IMR-90 (cell line): Measurements from ENCODE around the gene TADA2A. TPM values are rescaled to one million over a fixed set of nuclear protein-coding genes. Genes with fewer than 3 reads are reported as not detected.
A peak's percentile ranks its signal among the peaks of the same experiment; 100 is the strongest.

Source experiments
- ATAC-seq: fragments of 200-7000 bp; cut with Tn5 transposase; 2 replicates; pipeline ENCODE4 v1.9.1; 2020; ENCODE audit warnings: low read depth, mild to moderate bottlenecking, moderate library complexity
- BruUV-seq: library from RNA; stranded (reverse); fragments of 400-500 nt; replicated peaks from 2 replicates; lab custom pipeline; 2021; lab: Mats Ljungman, UMichigan
- CTCF ChIA-PET: fragments of 300-600 bp; formaldehyde crosslinking; extraction: SDS; loops from one replicate; lab custom pipeline; 2021; ENCODE audit warnings: antibody characterized with exemption; lab: Yijun Ruan, JAX
- POLR2A ChIA-PET: fragments of 300-600 bp; sonication (Branson Sonifier 250); formaldehyde crosslinking; loops from one replicate; lab custom pipeline; 2022; ENCODE audit warnings: antibody characterized with exemption; ENCODE audit not compliant: unreplicated experiment; lab: Charles Lee
- DNase-seq: peaks from one replicate; pipeline ENCODE4 v3.0.0; 2013
- H2AFZ ChIP-seq: replicated peaks from 2 replicates; pipeline ENCODE3; 2013; ENCODE audit warnings: low read length, mild to moderate bottlenecking; ENCODE audit not compliant: poor library complexity
- H2AK5ac ChIP-seq: 2 replicates; pipeline ENCODE4 v1.6.1; 2013; ENCODE audit warnings: low read depth, low read length, inconsistent platforms
- H2AK9ac ChIP-seq: replicated peaks from 2 replicates; pipeline ENCODE3; 2013; ENCODE audit warnings: mild to moderate bottlenecking, low read depth, low read length, moderate library complexity; ENCODE audit not compliant: poor library complexity
- H2BK120ac ChIP-seq: 2 replicates; pipeline ENCODE4 v1.6.1; 2013; ENCODE audit warnings: low read depth, low read length, inconsistent platforms
- H2BK15ac ChIP-seq: 3 replicates; pipeline ENCODE4 v1.6.1; 2013; ENCODE audit warnings: low read depth, low read length, inconsistent platforms
- H2BK20ac ChIP-seq: 2 replicates; pipeline ENCODE4 v1.6.1; 2013; ENCODE audit warnings: low read depth, mild to moderate bottlenecking, inconsistent platforms, low read length, moderate library complexity
- H2BK5ac ChIP-seq: 2 replicates; pipeline ENCODE4 v1.6.1; 2013; ENCODE audit warnings: mild to moderate bottlenecking, low read depth, low read length, inconsistent platforms; ENCODE audit not compliant: poor library complexity, severe bottlenecking
- H3K14ac ChIP-seq: replicated peaks from 2 replicates; pipeline ENCODE4 v1.6.1; 2013; ENCODE audit warnings: low read depth, low read length, inconsistent platforms
- H3K18ac ChIP-seq: 2 replicates; pipeline ENCODE4 v1.6.1; 2013; ENCODE audit warnings: low read depth, low read length, control low read depth
- H3K23ac ChIP-seq: 2 replicates; pipeline ENCODE4 v1.6.1; 2013; ENCODE audit warnings: low read depth, low read length, inconsistent platforms
- H3K27ac ChIP-seq: 2 replicates; pipeline ENCODE4 v1.5.1; 2013; ENCODE audit warnings: mild to moderate bottlenecking, control low read depth, low read length; ENCODE audit not compliant: insufficient read depth
- H3K27me3 ChIP-seq: 2 replicates; pipeline ENCODE4 v1.6.1; 2013; ENCODE audit warnings: low read length; ENCODE audit not compliant: control insufficient read depth, insufficient read depth
- H3K36me3 ChIP-seq: 2 replicates; pipeline ENCODE4 v1.6.1; 2013; ENCODE audit warnings: low read length, mixed read lengths; ENCODE audit not compliant: control insufficient read depth, insufficient read depth
- H3K4ac ChIP-seq: 2 replicates; pipeline ENCODE4 v1.6.1; 2013; ENCODE audit warnings: low read depth, low read length, inconsistent platforms
- H3K4me1 ChIP-seq: 2 replicates; pipeline ENCODE4 v1.6.1; 2013; ENCODE audit warnings: low read length, mixed read lengths; ENCODE audit not compliant: control insufficient read depth, insufficient read depth
- H3K4me2 ChIP-seq: 2 replicates; pipeline ENCODE4 v1.6.1; 2013; ENCODE audit warnings: low read depth, mild to moderate bottlenecking, control low read depth, low read length, moderate library complexity
- H3K4me3 ChIP-seq: 2 replicates; pipeline ENCODE4 v1.5.1; 2013; ENCODE audit warnings: low read depth, mild to moderate bottlenecking, control low read depth, low read length, moderate library complexity; ENCODE audit not compliant: insufficient read depth
- H3K56ac ChIP-seq: 2 replicates; pipeline ENCODE4 v1.6.1; 2013; ENCODE audit warnings: low read length, inconsistent platforms; ENCODE audit not compliant: insufficient read depth; ENCODE audit errors: extremely low read depth
- H3K79me1 ChIP-seq, 2 experiments: 2 replicates each; pipeline ENCODE4 v1.6.1; 2013; ENCODE audit warnings: low read length in 2 of 2, inconsistent platforms in 1 of 2, low read depth in 1 of 2
- H3K9ac ChIP-seq: 2 replicates; pipeline ENCODE4 v1.6.1; 2013; ENCODE audit warnings: low read depth, low read length, control low read depth
- H3K9me1 ChIP-seq: 2 replicates; pipeline ENCODE4 v1.6.1; 2013; ENCODE audit warnings: low read length, inconsistent platforms; ENCODE audit not compliant: insufficient read depth
- H3K9me3 ChIP-seq: 2 replicates; pipeline ENCODE4 v1.6.1; 2013; ENCODE audit warnings: low read length; ENCODE audit not compliant: control insufficient read depth, insufficient read depth
- H4K20me1 ChIP-seq: 2 replicates; pipeline ENCODE4 v1.6.1; 2013; ENCODE audit warnings: low read length, inconsistent platforms; ENCODE audit not compliant: insufficient read depth
- H4K5ac ChIP-seq: 2 replicates; pipeline ENCODE4 v1.6.1; 2013; ENCODE audit warnings: mild to moderate bottlenecking, low read depth, low read length, control low read depth
- H4K8ac ChIP-seq, 2 experiments: 2 replicates each; pipeline ENCODE4 v1.6.1; 2013; ENCODE audit warnings: low read depth in 2 of 2, low read length in 2 of 2, control low read depth in 1 of 2, inconsistent platforms in 1 of 2
- H4K91ac ChIP-seq: 2 replicates; pipeline ENCODE4 v1.6.1; 2013; ENCODE audit warnings: low read depth, low read length, inconsistent platforms; ENCODE audit not compliant: insufficient read depth
- FOS ChIP-seq: fragments of 150-350 bp; IDR thresholded peaks from 2 replicates; pipeline ENCODE4 v1.6.1; 2016; ENCODE audit warnings: low read depth, low read length
- SMC3 ChIP-seq: fragments of 150-350 bp; IDR thresholded peaks from 2 replicates; pipeline ENCODE4 v1.6.1; 2016; ENCODE audit warnings: low read depth, mild to moderate bottlenecking, antibody characterized with exemption, low read length, moderate library complexity
- WGBS, 2 experiments: methylation state at CpG; one replicate each; pipeline versions ENCODE4 v1.1.5 to v1.1.7; 2013; ENCODE audit warnings: missing lambda C conversion rate in 2 of 2; ENCODE audit not compliant: insufficient read length in 1 of 2; ENCODE audit errors: extremely low coverage in 2 of 2; 5-methylcytosine and 5-hydroxymethylcytosine counted together
- dilution Hi-C: fragments of 300-500 bp; cut with HindIII; formaldehyde crosslinking; loops from one replicate; pipeline ENCODE4 v1.14.3; 2018; ENCODE audit warnings: low sequenced_read_pairs; ENCODE audit not compliant: unreplicated experiment
- in situ Hi-C: fragments of 300-500 bp; cut with MboI; formaldehyde crosslinking; loops from 3 replicates; pipeline ENCODE4 v1.14.3; 2019; ENCODE audit warnings: low sequenced_read_pairs, inconsistent platforms, mixed read lengths
- intact Hi-C: fragments of 100-400 bp; cut with micrococcal nuclease; formaldehyde crosslinking; loops from 2 replicates; pipeline ENCODE4 v1.10.0; 2022
- polyA plus RNA-seq, 3 experiments: library from polyadenylated mRNA; depleted of rRNA; stranded (reverse); fragments of >200 nt; gene quantifications; 2 replicates each; pipeline ENCODE4 v1.2.3, GENCODE V29; 2012; ENCODE audit warnings: low replicate concordance in 1 of 3
- total RNA-seq: library from RNA; depleted of rRNA; stranded (reverse); fragments of >200 nt; gene quantifications from 2 replicates; pipeline ENCODE4 v1.2.3, GENCODE V29; 2012

The TADA2A gene
- total and polyA plus RNA-seq, 2 of the 4 experiments (the other 2 are of a cell fraction), result 13.1 to 19.7 TPM

GRCh38 chr17:37458805-37459204 lies 52.1 kb downstream of the TADA2A start:
- POLR2A ChIA-PET, result no interaction called here
- 0 out of 2 replicates have a peak overlapping the region, but pooled peaks have one; percentile 29 for H3K23ac ChIP-seq
- H4K20me1 ChIP-seq, result 0 out of 2 replicates have a peak, but pooled peaks cover 5% of the 10 kb centered on the region
- peaks cover 5% of the 10 kb centered on the region for H3K4me1 ChIP-seq
- BruUV-seq, result no TSS peak
- peaks cover 5% of the 10 kb centered on the region for H3K36me3 ChIP-seq
- H4K91ac ChIP-seq, result peak overlapping the region; percentile 59
- dilution Hi-C loops (no loop called here), intact Hi-C loops (no loop called here), in situ Hi-C loops (no loop called here)
- peak overlapping the region; percentile 52; the same call in 1 of the 3 replicates for H2BK15ac ChIP-seq
- H2AFZ ChIP-seq, result no peak overlapping the region
- H4K8ac ChIP-seq, result peak overlapping the region in 1 of 2 experiments; percentile 76; a peak in 1 of 4 replicates
- H3K9me3 ChIP-seq, result no peaks in the 10 kb centered on the region
- peak overlapping the region; percentile 16; the same call in 1 of the 2 replicates for H2BK120ac ChIP-seq
- H3K18ac ChIP-seq, result no peak overlapping the region
- H3K14ac ChIP-seq, result peak overlapping the region; percentile 27; the same call in 1 of the 2 replicates
- H3K4me3 ChIP-seq, result no peak overlapping the region
- no peak overlapping the region for H4K5ac ChIP-seq
- H3K4me2 ChIP-seq, result no peak overlapping the region
- TF ChIP-seq FOS (0 out of 2 replicates have a peak, but pooled peaks have one; percentile 11), SMC3 (no peak)
- CTCF ChIA-PET, result interaction anchor here (0.6 kb wide), 1 partner anchor 394 kb away, joined by 3 read pairs; no protein-coding TSS in a partner anchor
- H3K27me3 ChIP-seq, result no peaks in the 10 kb centered on the region
- H3K4ac ChIP-seq, result peak overlapping the region; percentile 61
- peak; percentile 84 for DNase-seq
- no peak overlapping the region for H2BK20ac ChIP-seq
- WGBS, 2 experiments, result no CpG with 5 or more reads among the region's 3 CpGs
- peaks cover 2 to 23% of the 10 kb centered on the region in 2 experiments; a peak in 2 of 4 replicates for H3K79me1 ChIP-seq
- H3K9ac ChIP-seq, result no peak overlapping the region
- 0 out of 2 replicates have a peak overlapping the region, but pooled peaks have one; percentile 5 for H3K27ac ChIP-seq
- H2AK5ac ChIP-seq, result peak overlapping the region; percentile 95
- no peak overlapping the region for H2AK9ac ChIP-seq
- ATAC-seq, result peak; percentile 77
- H3K9me1 ChIP-seq, result peaks cover 11% of the 10 kb centered on the region
- H2BK5ac ChIP-seq, result peak overlapping the region; percentile 42
- no peak overlapping the region for H3K56ac ChIP-seq
